ENCODE measurements around the gene CDR2L.

DNA sequence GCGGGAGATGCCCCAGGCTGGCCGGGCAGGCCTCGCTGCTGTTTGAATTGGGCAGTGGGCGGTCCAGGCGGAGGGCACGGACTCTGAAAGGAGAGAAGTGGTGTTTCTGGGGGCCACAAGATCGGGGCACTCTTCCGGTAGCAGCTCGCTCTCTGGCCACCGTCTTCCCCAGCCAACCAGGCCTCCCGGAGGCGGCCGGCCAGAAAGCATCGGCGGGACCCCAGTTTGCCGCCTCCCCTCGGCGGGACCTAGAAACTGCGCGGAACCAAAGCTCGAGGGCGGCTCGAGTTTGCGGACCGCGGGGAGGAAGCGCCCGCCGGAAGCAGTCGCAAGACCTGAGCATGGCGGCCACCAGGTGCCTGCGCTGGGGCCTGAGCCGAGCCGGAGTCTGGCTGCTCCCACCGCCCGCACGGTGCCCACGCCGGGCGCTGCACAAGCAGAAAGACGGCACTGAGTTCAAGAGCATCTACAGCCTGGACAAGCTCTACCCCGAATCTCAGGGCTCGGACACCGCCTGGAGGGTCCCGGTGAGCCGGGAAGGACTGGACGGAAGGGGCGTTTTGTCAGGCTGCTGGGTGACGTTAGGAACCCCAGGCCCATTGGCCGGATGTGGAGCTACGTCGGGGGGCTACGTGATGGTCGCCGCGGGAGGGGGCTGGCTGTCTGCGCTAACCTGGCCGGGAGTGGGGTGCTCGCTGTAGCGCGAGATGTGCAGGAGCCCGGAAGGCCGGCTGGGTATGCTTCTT is 25.1 kb downstream of the CDR2L start, which contains the start of gene MRPL58:
- TF ChIP-seq, protein P1, sequence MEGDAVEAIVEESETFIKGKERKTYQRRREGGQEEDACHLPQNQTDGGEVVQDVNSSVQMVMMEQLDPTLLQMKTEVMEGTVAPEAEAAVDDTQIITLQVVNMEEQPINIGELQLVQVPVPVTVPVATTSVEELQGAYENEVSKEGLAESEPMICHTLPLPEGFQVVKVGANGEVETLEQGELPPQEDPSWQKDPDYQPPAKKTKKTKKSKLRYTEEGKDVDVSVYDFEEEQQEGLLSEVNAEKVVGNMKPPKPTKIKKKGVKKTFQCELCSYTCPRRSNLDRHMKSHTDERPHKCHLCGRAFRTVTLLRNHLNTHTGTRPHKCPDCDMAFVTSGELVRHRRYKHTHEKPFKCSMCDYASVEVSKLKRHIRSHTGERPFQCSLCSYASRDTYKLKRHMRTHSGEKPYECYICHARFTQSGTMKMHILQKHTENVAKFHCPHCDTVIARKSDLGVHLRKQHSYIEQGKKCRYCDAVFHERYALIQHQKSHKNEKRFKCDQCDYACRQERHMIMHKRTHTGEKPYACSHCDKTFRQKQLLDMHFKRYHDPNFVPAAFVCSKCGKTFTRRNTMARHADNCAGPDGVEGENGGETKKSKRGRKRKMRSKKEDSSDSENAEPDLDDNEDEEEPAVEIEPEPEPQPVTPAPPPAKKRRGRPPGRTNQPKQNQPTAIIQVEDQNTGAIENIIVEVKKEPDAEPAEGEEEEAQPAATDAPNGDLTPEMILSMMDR (IDR thresholded peaks at IDR 0.05): peak; percentile 51 to 73 (median 57)
- TF ChIP-seq POLR2A (IDR thresholded peaks at IDR 0.05) (peak in 1 of 2 donors; percentile 5), EP300 (IDR thresholded peaks at IDR 0.05) (no peak)
